Glutamatergic neuron (in vitro differentiated cells): ENCODE measurements around the gene AFF1. TPM values are rescaled to one million over a fixed set of nuclear protein-coding genes. Genes with fewer than 3 reads are reported as not detected.

ENCODE experiments used
- DNase-seq: peaks from one replicate; pipeline ENCODE4 v3.0.0; 2022
- H3K27ac Mint-ChIP-seq: one replicate; pipeline ENCODE4 v1.8.0; 2020; ENCODE audit warnings: mild to moderate bottlenecking, mixed read lengths, inconsistent platforms; ENCODE audit not compliant: unreplicated experiment
- H3K27me3 Mint-ChIP-seq: one replicate; pipeline ENCODE4 v1.8.0; 2020; ENCODE audit warnings: mild to moderate bottlenecking, moderate library complexity, mixed read lengths, inconsistent platforms; ENCODE audit not compliant: unreplicated experiment
- H3K36me3 Mint-ChIP-seq: one replicate; pipeline ENCODE4 v1.8.0; 2020; ENCODE audit warnings: mild to moderate bottlenecking, mixed read lengths, inconsistent platforms; ENCODE audit not compliant: unreplicated experiment
- H3K4me1 Mint-ChIP-seq: one replicate; pipeline ENCODE4 v1.8.0; 2020; ENCODE audit warnings: mild to moderate bottlenecking, low read depth, mixed read lengths, inconsistent platforms; ENCODE audit not compliant: unreplicated experiment
- H3K4me3 Mint-ChIP-seq: one replicate; pipeline ENCODE4 v1.8.0; 2020; ENCODE audit warnings: mild to moderate bottlenecking, mixed read lengths, inconsistent platforms; ENCODE audit not compliant: unreplicated experiment
- H3K9me3 Mint-ChIP-seq: one replicate; pipeline ENCODE4 v1.8.0; 2020; ENCODE audit warnings: mild to moderate bottlenecking, moderate library complexity, mixed read lengths, inconsistent platforms; ENCODE audit not compliant: unreplicated experiment
- total RNA-seq: library from RNA; stranded (reverse); fragmentation: NEBNext Ultra II Directional; extraction: Animal tissue kit (Norgen Biotek cat#: 25700); gene quantifications from one replicate; pipeline ENCODE4 v1.2.1, GENCODE V29; 2021; ENCODE audit not compliant: unreplicated experiment
- TF ChIP-seq, protein P1 (sequence below): fragments of 200-600 bp; sonication (generic); IDR thresholded peaks from one replicate; pipeline ENCODE4 v1.5.0; 2021; ENCODE audit not compliant: partially characterized antibody, unreplicated experiment

Gene AFF1
- total RNA-seq, 1 donor from 2014 or later, result 42.5 TPM

- no peaks in the 10 kb centered on the region for H3K4me1 Mint-ChIP-seq
- no peak overlapping the region for H3K4me3 Mint-ChIP-seq
- TF ChIP-seq, protein P1, sequence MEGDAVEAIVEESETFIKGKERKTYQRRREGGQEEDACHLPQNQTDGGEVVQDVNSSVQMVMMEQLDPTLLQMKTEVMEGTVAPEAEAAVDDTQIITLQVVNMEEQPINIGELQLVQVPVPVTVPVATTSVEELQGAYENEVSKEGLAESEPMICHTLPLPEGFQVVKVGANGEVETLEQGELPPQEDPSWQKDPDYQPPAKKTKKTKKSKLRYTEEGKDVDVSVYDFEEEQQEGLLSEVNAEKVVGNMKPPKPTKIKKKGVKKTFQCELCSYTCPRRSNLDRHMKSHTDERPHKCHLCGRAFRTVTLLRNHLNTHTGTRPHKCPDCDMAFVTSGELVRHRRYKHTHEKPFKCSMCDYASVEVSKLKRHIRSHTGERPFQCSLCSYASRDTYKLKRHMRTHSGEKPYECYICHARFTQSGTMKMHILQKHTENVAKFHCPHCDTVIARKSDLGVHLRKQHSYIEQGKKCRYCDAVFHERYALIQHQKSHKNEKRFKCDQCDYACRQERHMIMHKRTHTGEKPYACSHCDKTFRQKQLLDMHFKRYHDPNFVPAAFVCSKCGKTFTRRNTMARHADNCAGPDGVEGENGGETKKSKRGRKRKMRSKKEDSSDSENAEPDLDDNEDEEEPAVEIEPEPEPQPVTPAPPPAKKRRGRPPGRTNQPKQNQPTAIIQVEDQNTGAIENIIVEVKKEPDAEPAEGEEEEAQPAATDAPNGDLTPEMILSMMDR, result no peak
- no peak overlapping the region for H3K27ac Mint-ChIP-seq
- DNase-seq, result no peak
- H3K9me3 Mint-ChIP-seq, result no peaks in the 10 kb centered on the region
- H3K27me3 Mint-ChIP-seq, result peaks cover 2% of the 10 kb centered on the region
- no peaks in the 10 kb centered on the region for H3K36me3 Mint-ChIP-seq
These were observed 18.4 kb upstream of the AFF1 start for GRCh38 chr4:86916392-86916791.

- no peak overlapping the region for H3K27ac Mint-ChIP-seq
- DNase-seq, result no peak
- no peaks in the 10 kb centered on the region for H3K9me3 Mint-ChIP-seq
- H3K27me3 Mint-ChIP-seq, result peaks cover 2% of the 10 kb centered on the region
- no peak overlapping the region for H3K4me3 Mint-ChIP-seq
- TF ChIP-seq, protein P1, result no peak
- no peaks in the 10 kb centered on the region for H3K36me3 Mint-ChIP-seq
- H3K4me1 Mint-ChIP-seq, result no peaks in the 10 kb centered on the region
These were observed 17.4 kb upstream of the AFF1 start for GRCh38 chr4:86917212-86918039.

GRCh38 chr4:86918539-86919072 is 16.2 kb upstream of the AFF1 start:
- Mint-ChIP-seq H3K9me3 (no peaks in the 10 kb centered on the region), H3K27me3 (peaks cover 2% of the 10 kb centered on the region), H3K4me1 (no peaks in the 10 kb centered on the region), H3K36me3 (no peaks in the 10 kb centered on the region), H3K4me3 (no peak overlapping the region), H3K27ac (no peak overlapping the region)
- TF ChIP-seq, protein P1, result no peak
- no peak for DNase-seq

DNA sequence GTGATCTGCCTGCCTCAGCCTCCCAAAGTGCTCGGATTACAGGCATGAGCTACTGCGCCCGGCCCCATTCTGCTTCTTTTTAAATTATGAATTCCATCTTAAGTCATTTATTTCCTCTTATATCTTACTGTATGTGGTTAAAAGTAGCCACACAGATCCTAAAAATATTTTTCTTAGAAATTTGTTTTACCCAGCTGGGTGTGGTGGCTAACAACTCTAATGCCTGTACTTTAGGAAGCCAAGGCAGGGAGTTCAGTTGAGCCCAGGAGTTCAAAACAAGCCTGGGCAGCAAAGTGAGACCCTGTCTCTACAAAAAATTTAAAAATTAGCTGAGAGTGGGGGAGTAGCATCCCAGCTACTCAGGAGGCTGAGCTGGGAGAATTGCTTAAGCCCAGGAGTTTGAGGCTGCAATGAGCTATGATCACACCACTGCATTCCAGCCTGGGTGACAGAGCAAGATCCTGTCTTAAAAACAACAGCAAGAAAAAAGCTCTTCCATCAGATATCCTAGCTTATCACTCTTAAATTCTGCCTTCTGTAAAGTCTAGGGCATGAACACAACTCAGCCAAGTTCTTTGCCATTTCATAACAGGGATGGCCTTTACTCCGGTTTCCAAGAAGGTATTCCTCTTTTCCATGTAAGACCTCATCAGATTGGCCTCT is 15.1 kb upstream of the AFF1 start:
- Mint-ChIP-seq H3K27ac (no peak overlapping the region), H3K4me1 (no peaks in the 10 kb centered on the region), H3K4me3 (no peak overlapping the region), H3K36me3 (no peaks in the 10 kb centered on the region), H3K27me3 (no peaks in the 10 kb centered on the region), H3K9me3 (no peaks in the 10 kb centered on the region)
- DNase-seq, result no peak
- TF ChIP-seq, protein P1, result no peak
